Type B pancreatic cell (in vitro differentiated cells): ENCODE results near the gene TTLL5. TPM values are rescaled to one million over a fixed set of nuclear protein-coding genes. Genes with fewer than 3 reads are reported as not detected.

ENCODE experiments used
- DNase-seq: peaks from one replicate; pipeline ENCODE4 v3.0.0; 2021; ENCODE audit warnings: mixed read lengths; ENCODE audit not compliant: unreplicated experiment; ENCODE audit errors: extremely low spot score
- H3K27ac Mint-ChIP-seq: 2 replicates; pipeline ENCODE4 v1.8.0; 2021; ENCODE audit warnings: mild to moderate bottlenecking, mixed read lengths
- H3K27me3 Mint-ChIP-seq: 2 replicates; pipeline ENCODE4 v1.8.0; 2021; ENCODE audit warnings: mixed read lengths
- H3K36me3 Mint-ChIP-seq: 2 replicates; pipeline ENCODE4 v1.8.0; 2021; ENCODE audit warnings: mixed read lengths
- H3K4me1 Mint-ChIP-seq: one replicate; pipeline ENCODE4 v1.8.0; 2021; ENCODE audit warnings: mixed read lengths; ENCODE audit not compliant: unreplicated experiment
- H3K4me3 Mint-ChIP-seq: 2 replicates; pipeline ENCODE4 v1.8.0; 2021; ENCODE audit warnings: mild to moderate bottlenecking, mixed read lengths
- H3K9me3 Mint-ChIP-seq: 2 replicates; pipeline ENCODE4 v1.8.0; 2021; ENCODE audit warnings: mixed read lengths
- CTCF ChIP-seq: fragments of 200-600 bp; sonication (generic); conservative IDR thresholded peaks from 2 replicates; pipeline ENCODE4 v1.5.0; 2021; ENCODE audit warnings: antibody characterized with exemption, mild to moderate bottlenecking
- total RNA-seq: library from RNA; stranded (reverse); gene quantifications from 2 replicates; pipeline ENCODE4 v1.2.1, GENCODE V29; 2021; ENCODE audit warnings: low replicate concordance

The TTLL5 gene
- total RNA-seq, 1 donor from 2014 or later = 44.7 TPM

GRCh38 chr14:75831455-75831854 lies 170.4 kb downstream of the TTLL5 start:
- Mint-ChIP-seq H3K27me3 (no peaks in the 10 kb centered on the region), H3K36me3 (peaks cover 4% of the 10 kb centered on the region), H3K9me3 (no peaks in the 10 kb centered on the region), H3K27ac (peak overlapping the region; percentile 25), H3K4me1 (peaks cover 35% of the 10 kb centered on the region), H3K4me3 (peak overlapping the region; percentile 17)
- no peak for DNase-seq
- no peak for TF ChIP-seq CTCF

GRCh38 chr14:75831952-75832351 lies 170.9 kb downstream of the TTLL5 start:
- DNase-seq = no peak
- Mint-ChIP-seq H3K4me3 (peak overlapping the region; percentile 17), H3K9me3 (no peaks in the 10 kb centered on the region), H3K4me1 (peaks cover 30% of the 10 kb centered on the region), H3K36me3 (peaks cover 4% of the 10 kb centered on the region), H3K27me3 (no peaks in the 10 kb centered on the region), H3K27ac (peak overlapping the region; percentile 25)
- TF ChIP-seq CTCF = no peak

- no peak for TF ChIP-seq CTCF
- no peak for DNase-seq
- no peaks in the 10 kb centered on the region for H3K27me3 Mint-ChIP-seq
- H3K4me3 Mint-ChIP-seq = no peak overlapping the region
- peak overlapping the region; percentile 25 for H3K27ac Mint-ChIP-seq
- peaks cover 29% of the 10 kb centered on the region for H3K4me1 Mint-ChIP-seq
- no peaks in the 10 kb centered on the region for H3K9me3 Mint-ChIP-seq
- H3K36me3 Mint-ChIP-seq = peaks cover 9% of the 10 kb centered on the region
These were observed 171.7 kb downstream of the TTLL5 start for GRCh38 chr14:75832621-75833297.

- H3K4me3 Mint-ChIP-seq = no peak overlapping the region
- no peaks in the 10 kb centered on the region for H3K9me3 Mint-ChIP-seq
- peaks cover 9% of the 10 kb centered on the region for H3K36me3 Mint-ChIP-seq
- DNase-seq = no peak
- TF ChIP-seq CTCF = no peak
- peaks cover 29% of the 10 kb centered on the region for H3K4me1 Mint-ChIP-seq
- H3K27me3 Mint-ChIP-seq = no peaks in the 10 kb centered on the region
- peak overlapping the region; percentile 25 for H3K27ac Mint-ChIP-seq
These were observed 172.4 kb downstream of the TTLL5 start for GRCh38 chr14:75833326-75834020.

GRCh38 chr14:75835156-75835725 lies 174.2 kb downstream of the TTLL5 start:
- Mint-ChIP-seq H3K4me3 (no peak overlapping the region), H3K27ac (no peak overlapping the region), H3K9me3 (no peaks in the 10 kb centered on the region), H3K4me1 (peaks cover 29% of the 10 kb centered on the region), H3K36me3 (peaks cover 17% of the 10 kb centered on the region), H3K27me3 (no peaks in the 10 kb centered on the region)
- DNase-seq = no peak
- no peak for TF ChIP-seq CTCF
